GM23248 (cell line): ENCODE results near the gene TLE6. TPM values are rescaled to one million over a fixed set of nuclear protein-coding genes. Genes with fewer than 3 reads are reported as not detected.
A peak's percentile ranks its signal among the peaks of the same experiment; 100 is the strongest.

ENCODE experiments used
- DNase-seq: peaks from one replicate; pipeline ENCODE4 v3.0.0-alpha.2; 2015
- H2AFZ ChIP-seq: fragments of 200-600 bp; sonication (generic); 2 replicates; pipeline ENCODE4 v1.6.1; 2016; ENCODE audit warnings: antibody characterized with exemption
- H3F3A ChIP-seq: fragments of 200-600 bp; sonication (generic); 2 replicates; pipeline ENCODE4 v1.6.1; 2016; ENCODE audit warnings: mild to moderate bottlenecking, antibody characterized with exemption, mixed run types; ENCODE audit not compliant: insufficient read depth
- H3K27ac ChIP-seq: fragments of 200-600 bp; sonication (generic); 2 replicates; pipeline ENCODE4 v1.5.1; 2016; ENCODE audit warnings: mild to moderate bottlenecking
- H3K27me3 ChIP-seq: fragments of 200-600 bp; sonication (generic); replicated peaks from 2 replicates; pipeline ENCODE4 v1.6.1; 2016; ENCODE audit warnings: mild to moderate bottlenecking; ENCODE audit not compliant: insufficient read depth
- H3K36me3 ChIP-seq: fragments of 200-600 bp; sonication (generic); 2 replicates; pipeline ENCODE4 v1.6.1; 2016; ENCODE audit warnings: low read depth, mild to moderate bottlenecking
- H3K4me1 ChIP-seq: fragments of 200-600 bp; sonication (generic); 2 replicates; pipeline ENCODE4 v1.6.1; 2016; ENCODE audit warnings: mild to moderate bottlenecking; ENCODE audit not compliant: insufficient read depth
- H3K4me2 ChIP-seq: fragments of 200-600 bp; sonication (generic); one replicate; pipeline ENCODE4 v1.6.1; 2016; ENCODE audit warnings: mild to moderate bottlenecking; ENCODE audit not compliant: unreplicated experiment
- H3K4me3 ChIP-seq: fragments of 200-600 bp; sonication (generic); 2 replicates; pipeline ENCODE4 v1.5.1; 2016; ENCODE audit warnings: mild to moderate bottlenecking
- H3K79me2 ChIP-seq: fragments of 200-600 bp; sonication (generic); 2 replicates; pipeline ENCODE4 v1.6.1; 2016; ENCODE audit warnings: mild to moderate bottlenecking; ENCODE audit not compliant: insufficient read depth
- H3K9ac ChIP-seq: fragments of 200-600 bp; sonication (generic); 2 replicates; pipeline ENCODE4 v1.6.1; 2016; ENCODE audit warnings: mild to moderate bottlenecking
- H3K9me2 ChIP-seq: fragments of 200-600 bp; sonication (generic); 2 replicates; pipeline ENCODE4 v1.6.1; 2016; ENCODE audit warnings: mixed run types, mild to moderate bottlenecking, moderate library complexity; ENCODE audit not compliant: insufficient read depth
- H3K9me3 ChIP-seq: fragments of 200-600 bp; sonication (generic); one replicate; pipeline ENCODE4 v1.6.1; 2017; ENCODE audit warnings: low read depth
- H4K20me1 ChIP-seq: fragments of 200-600 bp; sonication (generic); 2 replicates; pipeline ENCODE4 v1.6.0; 2016; ENCODE audit not compliant: insufficient read depth
- EZH2 ChIP-seq: fragments of 200-600 bp; sonication (generic); IDR thresholded peaks from 2 replicates; pipeline ENCODE4 v1.6.1; 2018; ENCODE audit warnings: antibody characterized with exemption, mild to moderate bottlenecking; ENCODE audit not compliant: insufficient read depth, poor library complexity, severe bottlenecking
- EZH2phosphoT487 ChIP-seq: fragments of 200-600 bp; sonication (generic); IDR thresholded peaks from 2 replicates; pipeline ENCODE4 v1.6.1; 2018; ENCODE audit warnings: antibody characterized with exemption, moderate library complexity, mild to moderate bottlenecking, low read depth; ENCODE audit not compliant: insufficient read depth
- WGBS, 2 experiments: methylation state at CpG; one replicate each; pipeline ENCODE4 v1.1.6; 2015 to 2017; ENCODE audit warnings: low lambda C conversion rate in 2 of 2, low coverage in 1 of 2; ENCODE audit errors: missing lambda C conversion rate in 2 of 2; 5-methylcytosine and 5-hydroxymethylcytosine counted together
- in situ Hi-C: fragments of 300-500 bp; cut with MboI; formaldehyde crosslinking; loops from 2 replicates; pipeline ENCODE4 v1.15.0; 2020
- polyA plus RNA-seq: library from polyadenylated mRNA; unstranded; fragments of >200 nt; fragmentation: Nextera tagmentation; extraction: Ambion mirVana; gene quantifications from 2 replicates; pipeline ENCODE4 v1.2.1, GENCODE V29; 2016
- total RNA-seq: library from RNA; depleted of rRNA; stranded (reverse); fragments of >200 nt; shearing (Covaris generic); gene quantifications from 2 replicates; pipeline ENCODE4 v1.2.3, GENCODE V29; 2014

The TLE6 gene
- total and polyA plus RNA-seq, 2 experiments from 2014 or later, result 0.21 to 0.65 TPM

- Histone ChIP-seq H3K4me2 (peak overlapping the region; percentile 98), H3K79me2 (no peaks in the 10 kb centered on the region), H3F3A (no peaks in the 10 kb centered on the region; the same call in 1 of the 2 replicates), H3K27ac (no peak overlapping the region), H3K4me3 (peak overlapping the region; percentile 80), H3K4me1 (peaks cover 4% of the 10 kb centered on the region; the same call in 1 of the 2 replicates), H3K27me3 (no peaks in the 10 kb centered on the region), H3K36me3 (no peaks in the 10 kb centered on the region), H2AFZ (peak overlapping the region; percentile 93), H3K9me3 (no peaks in the 10 kb centered on the region), H3K9ac (peak overlapping the region; percentile 56), H3K9me2 (no peaks in the 10 kb centered on the region), H4K20me1 (no peaks in the 10 kb centered on the region)
- DNase-seq, result peak; percentile 17
- WGBS, 2 experiments, result 1 to 5% methylated on average over 15 of the region's 15 CpGs
- no peak for TF ChIP-seq EZH2phosphoT487
- no peak for TF ChIP-seq EZH2
- in situ Hi-C loops, result no loop called here
These were observed 759 bp upstream of the TLE6 start for GRCh38 chr19:2976609-2977000.

- Histone ChIP-seq H3K4me1 (peaks cover 7% of the 10 kb centered on the region), H3K79me2 (no peaks in the 10 kb centered on the region), H3K9me3 (no peaks in the 10 kb centered on the region), H3K36me3 (no peaks in the 10 kb centered on the region), H2AFZ (peak overlapping the region; percentile 47; the same call in 1 of the 2 replicates), H4K20me1 (no peaks in the 10 kb centered on the region), H3K27ac (no peak overlapping the region), H3K9me2 (no peaks in the 10 kb centered on the region), H3K4me2 (peak overlapping the region; percentile 98), H3F3A (no peaks in the 10 kb centered on the region; the same call in 1 of the 2 replicates), H3K27me3 (no peaks in the 10 kb centered on the region), H3K4me3 (no peak overlapping the region), H3K9ac (no peak overlapping the region)
- WGBS, 2 experiments, result 76 to 83% methylated on average over 9 to 10 of the region's 10 CpGs
- DNase-seq, result no peak
- TF ChIP-seq EZH2, result no peak
- in situ Hi-C loops, result no loop called here
These were observed 378 bp downstream of the TLE6 start for GRCh38 chr19:2977746-2978138.

- H3K4me2 ChIP-seq, result no peak overlapping the region
- no peaks in the 10 kb centered on the region; the same call in 1 of the 2 replicates for H3F3A ChIP-seq
- H2AFZ ChIP-seq, result no peak overlapping the region
- H3K9me3 ChIP-seq, result no peaks in the 10 kb centered on the region
- H3K9me2 ChIP-seq, result no peaks in the 10 kb centered on the region
- no peak for DNase-seq
- H3K36me3 ChIP-seq, result no peaks in the 10 kb centered on the region
- WGBS, 2 experiments, result 84 to 85% methylated on average over 11 of the region's 11 CpGs
- H3K4me1 ChIP-seq, result peaks cover 12% of the 10 kb centered on the region
- no peak overlapping the region for H3K9ac ChIP-seq
- no peaks in the 10 kb centered on the region for H3K79me2 ChIP-seq
- in situ Hi-C loops, result no loop called here
- no peak overlapping the region for H3K4me3 ChIP-seq
- no peak overlapping the region for H3K27ac ChIP-seq
- H3K27me3 ChIP-seq, result no peaks in the 10 kb centered on the region
- TF ChIP-seq EZH2phosphoT487 (no peak), EZH2 (no peak)
- no peaks in the 10 kb centered on the region for H4K20me1 ChIP-seq
These were observed 903 bp downstream of the TLE6 start for GRCh38 chr19:2978166-2978767.

GRCh38 chr19:2978772-2979171, 1.4 kb downstream of the TLE6 start:
- H3K4me3 ChIP-seq, result no peak overlapping the region
- 61 to 63% methylated on average over 9 of the region's 9 CpGs for WGBS, 2 experiments
- TF ChIP-seq EZH2, result no peak
- no peak for TF ChIP-seq EZH2phosphoT487
- peaks cover 17% of the 10 kb centered on the region for H3K4me1 ChIP-seq
- DNase-seq, result no peak
- H3K4me2 ChIP-seq, result no peak overlapping the region
- H4K20me1 ChIP-seq, result no peaks in the 10 kb centered on the region
- no peaks in the 10 kb centered on the region; the same call in 1 of the 2 replicates for H3F3A ChIP-seq
- no peak overlapping the region for H2AFZ ChIP-seq
- H3K9me3 ChIP-seq, result no peaks in the 10 kb centered on the region
- no peaks in the 10 kb centered on the region for H3K79me2 ChIP-seq
- H3K36me3 ChIP-seq, result no peaks in the 10 kb centered on the region
- in situ Hi-C loops, result no loop called here
- H3K9ac ChIP-seq, result no peak overlapping the region
- no peaks in the 10 kb centered on the region for H3K9me2 ChIP-seq
- no peak overlapping the region for H3K27ac ChIP-seq
- no peaks in the 10 kb centered on the region for H3K27me3 ChIP-seq

- Histone ChIP-seq H3K4me1 (peaks cover 14% of the 10 kb centered on the region; the same call in 1 of the 2 replicates), H3K9me3 (no peaks in the 10 kb centered on the region), H3F3A (no peaks in the 10 kb centered on the region; the same call in 1 of the 2 replicates), H3K4me3 (no peak overlapping the region), H4K20me1 (no peaks in the 10 kb centered on the region), H3K27me3 (no peaks in the 10 kb centered on the region), H3K79me2 (no peaks in the 10 kb centered on the region), H3K9me2 (no peaks in the 10 kb centered on the region), H2AFZ (no peak overlapping the region), H3K36me3 (no peaks in the 10 kb centered on the region), H3K4me2 (no peak overlapping the region), H3K27ac (no peak overlapping the region), H3K9ac (no peak overlapping the region)
- DNase-seq, result no peak
- TF ChIP-seq EZH2phosphoT487 (no peak), EZH2 (no peak)
- in situ Hi-C loops, result no loop called here
- 68 to 80% methylated on average over 5 of the region's 5 CpGs for WGBS, 2 experiments
These were observed 4.5 kb downstream of the TLE6 start for GRCh38 chr19:2981898-2982297.
